ENCODE results near the gene ENTPD8.

DNA sequence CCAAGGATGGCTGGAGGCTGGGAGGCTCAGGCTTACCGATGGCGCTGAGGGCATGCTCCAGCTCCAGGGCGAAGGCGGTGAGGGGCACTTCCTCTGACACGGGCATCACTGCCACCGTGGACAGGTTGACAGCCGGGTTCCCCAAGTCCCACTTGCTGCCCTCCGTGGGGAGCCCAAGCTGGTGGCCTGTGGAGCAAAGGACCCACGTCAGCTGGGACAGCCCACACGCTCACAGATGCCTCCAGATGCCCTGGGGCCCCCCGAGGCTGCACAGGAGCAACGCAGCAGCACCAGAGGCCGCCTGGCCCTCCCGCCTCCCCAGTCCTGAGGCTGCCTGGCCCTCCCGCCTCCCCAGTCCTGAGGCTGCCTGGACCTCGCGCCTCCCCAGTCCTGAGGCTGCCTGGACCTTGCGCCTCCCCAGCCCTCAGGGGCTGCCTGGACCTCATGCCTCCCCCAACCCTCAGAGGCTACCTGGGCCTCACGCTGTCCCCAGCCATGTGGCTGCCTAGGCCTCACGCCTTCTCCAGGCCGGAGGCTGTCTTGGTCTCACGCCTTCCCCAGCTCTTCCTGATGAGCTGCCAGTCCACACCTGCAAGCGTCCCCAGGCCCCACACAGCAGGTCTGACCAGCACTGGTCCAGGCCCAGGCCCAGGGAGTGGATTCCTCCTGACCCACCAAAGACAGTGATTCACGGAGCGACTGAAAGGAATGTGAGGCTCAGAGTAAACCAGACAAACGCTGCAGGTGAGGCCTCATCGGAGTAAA lies 43.6 kb upstream of the ENTPD8 start:
- no peak for TF ChIP-seq POLR2A (IDR thresholded peaks at IDR 0.05)
- TF ChIP-seq CTCF (IDR thresholded peaks at IDR 0.05): no peak

All from lower leg skin (tissue), 3 donors.